M059J (cell line): Measurements from ENCODE around the gene ST3GAL3. TPM values are rescaled to one million over a fixed set of nuclear protein-coding genes. Genes with fewer than 3 reads are reported as not detected.
A peak's percentile ranks its signal among the peaks of the same experiment; 100 is the strongest.

ENCODE experiments used
- DNase-seq: peaks from one replicate; pipeline ENCODE4 v3.0.0-alpha.2; 2012; ENCODE audit warnings: low read depth
- total RNA-seq: library from RNA; depleted of rRNA; stranded (reverse); fragments of >200 nt; shearing (Covaris generic); gene quantifications from 2 replicates; pipeline ENCODE4 v1.2.3, GENCODE V29; 2014; rRNA removed

The ST3GAL3 gene, protein sequence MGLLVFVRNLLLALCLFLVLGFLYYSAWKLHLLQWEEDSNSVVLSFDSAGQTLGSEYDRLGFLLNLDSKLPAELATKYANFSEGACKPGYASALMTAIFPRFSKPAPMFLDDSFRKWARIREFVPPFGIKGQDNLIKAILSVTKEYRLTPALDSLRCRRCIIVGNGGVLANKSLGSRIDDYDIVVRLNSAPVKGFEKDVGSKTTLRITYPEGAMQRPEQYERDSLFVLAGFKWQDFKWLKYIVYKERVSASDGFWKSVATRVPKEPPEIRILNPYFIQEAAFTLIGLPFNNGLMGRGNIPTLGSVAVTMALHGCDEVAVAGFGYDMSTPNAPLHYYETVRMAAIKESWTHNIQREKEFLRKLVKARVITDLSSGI
- total RNA-seq: 15.0 and 24.2 TPM in 2 replicates

DNA sequence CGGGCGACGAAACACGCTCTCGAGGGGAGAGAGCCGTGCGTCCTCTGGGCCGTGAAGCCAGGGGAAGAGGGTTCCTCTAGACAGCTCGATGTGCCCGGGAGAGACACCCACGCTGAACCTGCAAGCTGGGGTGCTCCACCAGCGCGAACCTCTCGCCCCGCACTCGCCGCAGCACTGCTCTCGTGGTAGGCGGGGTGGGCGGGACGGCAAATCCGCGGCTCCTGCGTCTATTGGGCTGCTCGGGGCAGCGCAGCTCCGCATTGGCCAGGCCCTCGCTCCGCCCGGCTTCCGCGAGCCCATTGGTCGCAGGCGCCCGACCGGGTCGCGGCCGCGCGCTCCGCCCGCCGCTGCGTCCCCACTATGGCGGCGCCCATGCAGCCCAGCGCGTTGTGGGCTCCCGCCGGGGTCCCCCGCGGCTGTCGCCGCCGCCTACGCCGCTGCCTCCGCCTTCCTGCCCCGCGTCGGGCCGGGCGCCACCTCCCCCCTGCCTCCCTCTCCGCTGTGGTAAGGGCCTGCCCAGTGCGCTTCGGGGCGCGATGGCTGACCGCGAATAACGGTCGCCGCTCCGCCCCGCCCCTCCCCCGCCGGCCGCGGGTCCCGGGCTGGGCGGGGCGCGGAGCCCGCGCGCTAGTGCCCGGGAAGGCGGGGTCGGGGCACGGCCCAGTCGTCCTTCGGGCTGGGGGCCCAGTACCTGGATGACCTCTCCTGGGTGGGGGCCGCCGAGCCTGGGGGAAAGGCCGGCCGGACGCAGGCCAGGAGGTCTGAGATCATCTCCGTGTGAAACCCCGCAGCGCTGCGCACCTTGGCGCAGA, at the start of gene ST3GAL3:
ST3GAL3 (plus strand) TSS at position 347 of the 812 bp plus-strand sequence. CDS start 28,727 bp downstream, outside the sequence.
- peak; percentile 92 for DNase-seq

DNA sequence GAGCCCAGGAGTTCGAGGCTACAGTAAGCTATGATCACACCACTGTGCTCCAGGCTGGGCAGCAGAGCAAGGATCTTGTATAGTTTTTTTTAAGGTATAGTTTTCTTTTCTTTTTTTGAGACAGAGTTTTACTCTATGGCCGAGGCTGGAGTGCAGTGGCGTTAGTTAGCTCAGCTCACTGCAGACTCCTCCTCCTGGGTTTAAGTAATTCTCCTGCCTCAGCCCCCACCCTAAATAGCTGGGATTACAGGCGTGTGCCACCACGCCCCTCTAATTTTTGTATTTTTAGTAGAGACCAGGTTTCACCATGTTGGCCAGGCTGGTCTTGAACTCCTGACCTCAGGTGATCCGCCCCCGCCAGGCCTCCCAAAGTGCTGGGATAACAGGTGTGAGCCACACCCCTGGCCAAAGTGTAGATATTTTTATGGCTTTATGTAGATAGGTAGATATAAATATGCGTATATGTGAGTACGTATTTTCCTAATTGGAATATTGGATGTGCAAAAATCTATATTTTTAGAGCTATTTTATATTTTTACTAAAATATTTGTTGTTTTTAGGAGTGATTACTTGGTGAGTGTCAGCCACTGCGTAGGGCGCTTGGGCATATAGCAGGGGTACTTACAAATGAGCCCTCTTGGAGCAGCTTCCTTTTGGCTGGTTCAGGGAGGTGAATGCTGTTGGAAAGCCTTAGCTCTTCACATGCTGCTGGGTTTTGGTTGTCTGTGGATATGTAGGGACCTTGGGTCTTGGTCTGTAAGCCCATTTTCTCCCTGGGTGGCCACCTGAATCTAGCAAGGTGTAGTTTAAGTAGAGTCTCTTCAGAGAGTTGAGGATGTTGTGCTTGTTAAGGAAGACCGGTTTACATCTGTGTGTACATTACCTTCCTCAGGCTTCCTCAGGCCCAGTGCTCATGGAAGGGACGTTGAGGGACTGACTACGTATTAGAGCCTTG, 47.8 kb upstream of the ST3GAL3 start:
- no peak for DNase-seq

DNA sequence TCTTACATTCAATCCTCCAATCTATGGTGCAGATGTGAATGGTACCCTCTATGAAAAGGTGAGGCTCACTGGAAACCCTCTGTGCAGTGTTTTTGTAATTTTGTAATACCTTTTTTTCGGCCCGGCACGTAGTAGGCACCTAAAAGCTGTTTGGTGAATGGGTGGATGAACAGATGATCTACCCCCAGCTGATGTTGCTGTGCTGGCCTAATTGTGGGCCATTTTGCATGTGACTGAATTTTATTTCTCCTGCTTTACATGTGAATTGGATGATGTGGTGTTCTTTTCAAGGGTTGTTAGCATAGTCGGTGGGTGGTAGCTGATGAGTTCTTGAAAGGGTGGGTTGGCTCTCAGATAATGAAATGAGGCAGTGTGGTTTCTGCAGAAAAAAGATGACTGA, 47.0 kb upstream of the ST3GAL3 start:
- no peak for DNase-seq

DNA sequence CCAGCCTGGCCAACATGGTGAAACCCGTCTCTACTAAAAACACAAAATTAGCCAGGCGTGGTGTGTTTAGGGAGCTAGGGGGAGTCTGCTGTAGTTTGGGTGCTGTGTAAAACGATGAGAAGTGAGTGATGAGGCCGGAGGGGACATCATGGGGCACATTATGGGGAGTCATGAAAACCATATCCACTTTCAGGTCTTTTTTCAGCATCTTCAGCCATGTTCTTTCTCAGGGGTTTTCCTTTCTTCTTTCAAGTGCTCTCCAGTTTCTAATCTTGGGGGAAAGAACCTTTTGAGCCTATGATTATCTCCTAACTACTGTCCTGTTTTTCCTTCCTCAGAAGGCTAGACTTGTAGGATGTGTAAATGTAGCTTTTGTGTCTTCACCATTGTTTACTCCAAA, 43.0 kb upstream of the ST3GAL3 start:
- no peak for DNase-seq

DNA sequence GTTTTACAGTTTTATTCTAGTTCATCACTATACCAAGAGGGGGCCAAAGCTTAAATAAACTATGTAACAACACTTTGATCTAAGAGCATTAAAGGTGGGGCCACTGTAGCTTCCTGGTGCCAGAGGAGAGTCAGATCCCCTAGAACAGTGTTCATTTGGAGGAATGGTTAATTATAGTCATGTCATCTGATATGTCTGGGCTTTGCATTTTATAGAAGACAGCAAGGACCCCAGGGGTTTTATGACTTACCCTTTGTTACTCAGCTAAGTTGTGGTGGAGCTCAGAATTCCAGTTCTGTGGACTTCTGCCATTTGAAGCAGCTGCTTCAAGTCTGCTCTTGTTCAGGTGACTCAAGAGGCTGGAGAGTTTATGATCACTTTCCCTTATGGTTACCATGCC, 40.7 kb upstream of the ST3GAL3 start:
- peak; percentile 39 for DNase-seq

DNA sequence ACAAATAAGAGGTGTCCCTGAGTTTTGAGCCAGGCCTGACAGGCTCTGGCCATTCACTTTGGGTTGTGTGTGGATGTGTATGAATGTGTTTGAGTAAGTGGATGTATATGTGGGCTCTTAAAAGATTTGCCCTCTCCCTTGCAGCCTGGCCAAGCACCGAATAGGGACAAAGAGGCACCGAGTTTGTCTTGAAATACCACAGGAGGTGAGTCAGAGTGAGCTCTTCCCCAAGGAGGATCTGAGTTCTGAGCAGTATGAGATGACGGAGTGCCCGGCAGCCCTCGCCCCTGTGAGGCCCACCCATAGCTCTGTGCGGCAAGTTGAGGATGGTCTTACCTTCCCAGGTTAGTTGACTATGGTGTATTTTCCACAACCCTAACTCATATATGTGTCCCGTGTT, 38.4 kb upstream of the ST3GAL3 start:
- DNase-seq: peak; percentile 45

DNA sequence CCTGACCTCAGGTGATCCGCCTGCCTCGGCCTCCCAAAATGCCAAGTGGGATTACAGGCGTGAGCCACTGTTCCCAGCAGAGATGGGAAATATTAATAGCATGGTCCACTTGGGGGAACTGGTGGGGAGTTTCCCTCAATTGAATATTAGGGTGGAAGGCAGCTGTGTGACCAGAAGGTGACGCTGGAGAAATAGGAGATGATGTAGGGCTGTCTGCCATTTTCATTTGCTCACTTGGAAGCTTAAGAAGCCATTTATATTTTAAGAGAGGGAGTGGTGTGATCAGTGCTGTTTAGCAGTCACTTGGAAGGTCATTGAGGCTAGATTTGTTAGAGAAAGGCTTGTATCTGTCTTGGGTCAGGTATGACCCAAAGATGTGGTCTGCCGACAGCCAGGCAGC, 37.5 kb upstream of the ST3GAL3 start:
- DNase-seq: no peak

DNA sequence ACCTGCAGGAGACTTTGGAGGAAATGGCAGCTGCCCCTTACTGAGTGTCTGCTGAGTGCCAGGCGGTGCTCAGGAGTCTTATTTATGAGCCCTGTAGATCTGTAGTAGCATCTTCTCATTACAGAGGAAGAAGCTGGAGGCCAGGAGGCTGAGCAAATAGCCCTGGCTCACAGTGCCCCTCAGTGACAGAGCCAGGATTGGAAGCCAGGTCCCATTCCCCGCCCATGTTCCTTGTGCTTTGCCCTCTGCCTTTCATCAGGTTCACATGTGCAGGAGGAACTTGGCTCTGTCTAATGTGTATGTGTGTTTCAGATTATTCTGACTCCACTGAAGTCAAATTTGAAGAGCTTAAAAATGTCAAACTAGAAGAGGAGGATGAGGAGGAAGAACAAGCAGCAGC, 36.1 kb upstream of the ST3GAL3 start:
- DNase-seq: no peak

DNA sequence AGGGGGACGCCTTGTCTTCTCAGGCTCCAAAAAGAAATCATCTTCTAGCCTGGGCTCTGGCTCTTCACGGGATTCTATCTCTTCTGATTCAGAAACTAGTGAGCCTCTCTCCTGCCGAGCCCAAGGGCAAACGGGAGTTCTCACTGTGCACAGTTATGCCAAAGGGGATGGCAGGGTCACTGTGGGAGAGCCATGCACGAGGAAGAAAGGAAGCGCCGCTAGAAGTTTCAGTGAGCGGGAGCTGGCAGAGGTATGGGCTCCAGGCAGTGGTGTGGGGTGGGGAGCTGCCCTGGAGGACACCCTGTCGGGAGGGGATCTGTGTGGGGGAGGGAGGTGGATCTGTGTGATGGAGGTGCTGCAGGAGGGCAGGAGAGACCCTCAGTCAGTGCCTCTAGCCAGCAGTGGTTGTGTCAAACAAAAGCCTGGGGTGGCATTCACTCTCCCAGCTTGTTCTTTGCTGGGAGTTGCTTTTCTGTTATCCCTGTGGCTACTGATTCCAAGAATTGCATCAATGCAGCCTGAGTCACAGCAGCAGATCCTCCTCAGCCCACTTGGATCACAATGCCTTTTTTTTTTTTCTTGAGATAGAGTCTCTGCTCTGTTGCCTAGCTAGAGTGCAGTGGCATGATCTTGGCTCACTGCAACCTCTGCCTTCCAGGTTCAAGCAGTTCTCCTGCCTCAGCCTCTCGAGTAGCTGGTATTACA, 35.6 kb upstream of the ST3GAL3 start:
- peak; percentile 38 for DNase-seq

DNA sequence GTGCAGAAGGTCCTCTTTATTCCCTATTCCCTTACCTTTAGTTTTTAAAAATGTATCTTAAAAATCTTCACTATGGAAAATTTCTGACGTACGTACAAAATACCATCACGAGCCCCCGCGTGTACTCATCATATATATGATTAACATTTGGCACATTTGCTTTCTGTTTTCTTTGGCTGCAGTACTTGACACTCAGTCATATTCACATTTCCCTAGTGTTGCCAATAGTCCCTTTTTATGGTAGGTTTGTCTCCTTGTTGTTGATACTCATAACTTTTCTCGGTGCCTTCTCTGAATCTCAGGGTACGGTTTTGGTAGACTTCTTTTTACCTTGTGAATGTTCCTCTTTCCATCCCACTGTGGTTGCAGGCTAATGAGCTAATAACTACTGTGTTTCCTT, 34.1 kb upstream of the ST3GAL3 start:
- DNase-seq: no peak

DNA sequence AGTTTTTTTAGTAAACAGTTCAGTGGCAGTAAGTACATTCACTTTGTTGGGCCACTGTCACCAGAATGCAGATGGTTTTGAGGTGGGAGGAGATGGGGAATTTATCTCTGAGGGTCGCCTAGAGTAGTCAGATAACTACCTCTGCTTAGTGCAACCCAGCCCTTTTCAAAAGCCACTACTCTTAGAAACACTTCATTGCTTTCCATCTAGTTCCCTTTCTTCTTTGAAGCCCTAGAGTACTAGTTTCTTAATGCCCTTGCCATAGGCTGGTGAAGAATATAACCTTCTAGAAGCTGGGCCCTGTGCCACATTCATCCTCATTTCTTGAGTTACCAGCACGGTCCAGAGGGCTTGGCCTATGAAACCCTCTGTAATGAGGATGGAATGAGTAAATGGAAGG, 28.4 kb upstream of the ST3GAL3 start:
- DNase-seq: no peak

DNA sequence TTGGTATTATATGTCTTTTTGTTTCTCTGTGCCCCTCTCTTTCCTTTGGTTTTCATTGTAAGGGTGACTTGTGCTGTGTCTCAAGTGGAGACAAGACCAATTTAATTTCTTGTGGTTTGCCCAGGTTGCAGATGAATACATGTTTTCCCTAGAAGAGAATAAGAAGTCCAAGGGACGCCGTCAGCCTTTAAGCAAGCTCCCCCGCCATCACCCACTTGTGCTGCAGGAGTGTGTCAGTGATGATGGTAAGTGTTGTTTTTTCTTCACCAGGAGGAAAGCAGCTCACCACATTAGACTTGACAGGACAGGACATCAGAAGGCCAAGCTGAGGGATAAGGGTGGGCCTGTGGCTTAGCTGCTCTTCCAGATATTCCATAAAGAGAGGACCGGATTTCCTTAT, 23.8 kb upstream of the ST3GAL3 start:
- DNase-seq: no peak

DNA sequence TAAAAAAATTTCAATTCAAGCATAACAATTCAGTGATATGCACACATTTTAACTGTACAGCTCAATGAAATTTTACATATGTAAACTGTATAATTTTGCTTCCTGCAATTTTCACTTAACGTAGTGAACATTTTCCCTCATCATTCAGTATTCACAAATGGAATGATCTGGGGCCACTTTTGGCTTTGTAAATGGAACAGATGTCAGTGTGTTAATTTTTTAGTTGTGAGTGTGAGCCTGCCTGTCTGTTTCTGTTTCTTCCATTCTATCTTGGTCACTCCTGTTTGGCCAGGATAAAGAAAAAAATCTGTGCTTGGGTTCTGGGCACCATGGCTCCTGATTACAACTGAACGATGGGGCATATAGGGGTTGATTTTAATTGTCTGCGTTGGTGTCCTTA, 20.5 kb upstream of the ST3GAL3 start:
- DNase-seq: no peak

DNA sequence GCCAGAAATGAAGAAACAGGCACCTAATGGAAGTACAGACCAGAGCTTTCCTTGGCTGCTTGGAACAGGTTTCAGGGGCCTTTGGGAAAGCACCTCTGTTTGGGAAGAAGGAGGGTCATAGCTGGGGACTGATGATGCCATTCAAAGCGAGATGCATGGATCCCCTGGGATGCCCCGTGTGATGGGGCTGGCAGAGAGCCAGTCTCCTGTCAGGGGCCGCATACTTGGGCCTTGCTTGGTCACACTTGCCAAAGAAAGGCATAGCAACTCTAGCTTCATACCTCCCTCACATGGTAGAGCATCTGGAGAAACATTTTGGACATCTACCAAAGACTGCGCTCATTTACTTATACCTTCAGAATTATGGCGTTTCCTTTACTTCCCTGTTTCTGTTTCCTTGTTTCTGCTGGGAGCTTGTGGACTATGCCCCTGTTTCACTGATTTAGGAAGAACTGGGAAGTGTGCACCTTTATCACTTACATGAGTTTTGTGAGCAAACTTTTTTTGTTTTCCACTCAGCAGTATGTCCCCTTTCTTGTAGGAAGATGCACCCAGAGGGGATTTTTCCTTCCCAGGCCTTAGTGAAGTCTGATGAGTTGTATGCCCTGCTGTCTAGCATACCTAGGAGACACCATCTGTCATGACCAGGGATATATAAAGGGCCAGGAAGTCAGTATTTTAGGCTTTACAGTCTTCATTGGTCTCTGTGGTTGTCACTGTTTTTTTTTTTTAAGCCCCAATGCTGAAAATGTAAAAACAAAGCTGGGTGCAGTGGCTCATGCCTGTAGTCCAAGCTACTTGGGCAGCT, 19.8 kb upstream of the ST3GAL3 start:
- DNase-seq: no peak

DNA sequence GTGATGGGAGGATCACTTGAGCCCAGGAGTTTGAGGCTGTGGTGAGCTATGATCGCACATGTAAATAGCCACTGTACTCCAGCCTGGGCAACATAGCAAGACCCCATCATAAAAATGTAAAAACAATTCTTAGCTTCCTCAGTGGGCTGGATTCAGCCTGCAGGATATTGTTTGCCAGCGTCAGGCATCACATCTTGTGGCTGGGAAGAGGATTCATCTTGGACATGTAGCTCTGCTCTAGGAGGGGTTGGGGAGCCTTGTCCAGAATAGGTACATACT, 19.3 kb upstream of the ST3GAL3 start:
- no peak for DNase-seq

DNA sequence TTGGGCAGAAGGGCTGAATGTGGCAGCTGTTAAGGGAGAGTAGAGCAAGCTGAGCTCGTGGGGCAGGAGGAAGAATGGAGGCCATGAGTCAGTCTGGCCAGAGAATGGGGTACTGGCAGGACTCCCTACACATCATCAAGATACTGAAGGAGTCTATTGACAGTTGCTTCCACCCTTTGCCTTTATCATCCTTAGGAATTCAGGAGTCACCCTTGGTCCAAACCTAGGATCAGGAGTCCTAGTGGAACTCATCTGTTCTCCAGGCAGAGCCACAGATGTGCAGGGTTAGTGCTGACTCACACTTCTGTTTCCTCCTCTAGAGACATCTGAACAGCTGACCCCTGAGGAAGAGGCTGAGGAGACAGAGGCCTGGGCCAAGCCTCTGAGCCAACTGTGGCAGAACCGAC, 18.7 kb upstream of the ST3GAL3 start:
- peak; percentile 56 for DNase-seq

DNA sequence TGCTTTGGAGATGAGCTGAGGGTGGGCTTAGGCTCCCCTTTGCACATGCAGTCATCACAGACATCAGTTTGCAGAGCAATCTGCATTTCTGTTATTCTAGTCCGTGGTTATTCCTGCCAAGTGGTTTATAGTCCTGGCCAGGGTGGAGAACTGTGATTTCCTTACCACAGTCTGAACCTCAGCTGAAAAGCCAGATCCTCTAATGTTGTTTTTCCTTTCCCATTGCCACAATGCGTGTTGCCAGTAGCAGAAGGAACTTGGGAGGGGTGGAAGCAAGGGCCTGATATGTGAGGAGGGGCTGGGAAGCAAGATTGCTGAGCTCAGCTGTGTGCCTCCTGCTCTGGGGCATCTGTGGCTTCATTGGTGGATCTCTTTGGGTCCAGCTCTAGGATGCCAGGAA, 18.0 kb upstream of the ST3GAL3 start:
- no peak for DNase-seq

DNA sequence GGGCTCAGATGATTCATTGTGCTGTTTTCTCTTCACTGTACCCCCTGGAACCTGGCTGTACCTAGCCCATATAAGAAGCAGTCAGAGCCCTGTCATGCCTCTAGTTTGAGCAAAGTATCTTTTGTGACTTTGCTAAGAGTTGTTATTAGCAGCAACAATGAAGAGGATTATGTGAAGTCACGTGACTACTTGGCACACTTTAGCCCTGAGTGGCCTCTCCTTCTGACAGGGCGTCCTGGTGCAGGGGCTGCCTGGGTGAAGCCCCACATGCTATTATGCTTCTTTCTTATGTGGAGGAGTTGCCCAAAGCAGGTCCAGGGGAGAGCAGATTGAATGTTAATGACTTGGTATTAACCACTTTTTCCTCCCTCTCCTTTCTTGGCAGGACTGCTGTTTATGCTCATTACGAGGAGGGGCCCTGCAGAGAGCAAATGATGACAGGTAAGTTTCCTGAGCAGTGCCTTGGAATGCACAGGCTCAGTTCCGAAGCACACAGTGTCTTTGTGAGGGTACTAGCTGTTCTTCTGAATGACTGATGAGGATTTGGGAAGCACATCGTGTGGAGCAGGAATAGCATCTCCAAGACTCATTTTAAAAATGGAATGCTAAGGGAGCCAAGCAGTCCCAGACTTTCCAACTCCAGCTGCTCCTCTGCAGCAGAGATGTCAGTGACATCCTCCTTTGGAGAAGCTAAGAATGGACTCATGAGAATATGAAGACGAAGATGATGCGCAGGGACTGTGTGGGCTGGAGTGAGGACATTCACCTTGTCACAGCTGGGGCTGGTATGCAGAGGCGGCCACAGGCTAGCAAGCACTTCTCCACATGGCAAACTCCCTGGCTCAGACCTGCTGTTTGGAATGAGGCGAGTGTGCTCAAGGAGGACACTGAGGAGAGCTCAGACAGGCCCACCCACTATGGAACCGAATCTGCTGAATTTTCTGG, 15.2 kb upstream of the ST3GAL3 start:
- DNase-seq: no peak

DNA sequence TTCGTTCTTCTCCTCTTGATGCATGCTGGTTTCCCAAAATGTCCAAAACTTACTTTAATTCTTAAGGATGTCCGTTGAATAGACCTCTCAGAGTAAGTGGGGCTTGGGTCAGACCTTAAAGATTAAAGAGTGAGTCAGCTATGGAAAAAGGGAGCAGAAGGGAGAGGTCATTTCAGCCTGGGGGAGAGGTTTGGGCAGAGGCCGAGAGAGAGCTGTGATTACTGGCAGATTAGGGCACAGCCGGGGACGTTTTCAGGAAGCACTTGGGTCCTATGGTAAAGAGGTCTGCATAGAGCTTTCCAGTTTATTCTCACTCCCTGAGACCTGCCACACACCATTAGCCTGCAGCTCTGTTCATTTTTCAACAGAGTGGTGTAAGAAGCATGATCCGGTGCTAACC, 14.0 kb upstream of the ST3GAL3 start:
- DNase-seq: no peak

DNA sequence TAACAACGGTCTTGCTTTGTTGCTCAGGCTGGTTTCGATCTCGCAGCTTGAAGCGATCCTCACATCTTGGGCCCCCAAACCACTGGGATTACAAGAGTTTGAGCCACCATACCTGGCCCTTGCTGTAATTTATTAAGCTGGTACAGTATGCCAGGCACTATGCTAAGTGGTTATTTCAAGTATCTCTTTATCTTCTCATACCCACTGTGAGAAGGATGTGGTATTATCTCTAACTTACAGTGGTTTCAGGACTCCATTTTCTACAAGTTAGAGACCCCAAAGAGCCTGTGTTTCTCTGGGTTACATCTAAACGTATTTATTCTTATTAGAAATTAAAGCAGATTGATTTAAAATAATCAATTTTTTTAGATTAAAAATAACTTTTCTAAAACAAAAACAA, 8.1 kb upstream of the ST3GAL3 start:
- DNase-seq: no peak
